Stimulated activated memory B cell treated with anti-CD40 and anti-IgM and Interleukin-4, amounts not matched to agents 10 μg/mL and 1 μg/mL and 100 μg/mL, for 72 hours (primary cell): ENCODE results near the gene ETFA.

ENCODE experiments used
- ATAC-seq: fragments of 150-1000 bp; cut with Tn5 transposase; 2 replicates; pipeline ENCODE4 v1.10.0; 2021
- H3K27ac Mint-ChIP-seq: one replicate; pipeline ENCODE4 v1.8.0; 2022; ENCODE audit warnings: mild to moderate bottlenecking, mixed read lengths
- H3K27me3 Mint-ChIP-seq: one replicate; pipeline ENCODE4 v1.8.0; 2022; ENCODE audit warnings: mixed read lengths
- H3K36me3 Mint-ChIP-seq: one replicate; pipeline ENCODE4 v1.8.0; 2022; ENCODE audit warnings: mixed read lengths
- H3K4me1 Mint-ChIP-seq: one replicate; pipeline ENCODE4 v1.8.0; 2022; ENCODE audit warnings: mixed read lengths
- H3K4me3 Mint-ChIP-seq: one replicate; pipeline ENCODE4 v1.8.0; 2022; ENCODE audit warnings: mild to moderate bottlenecking, moderate library complexity, mixed read lengths
- H3K9me3 Mint-ChIP-seq: one replicate; pipeline ENCODE4 v1.8.0; 2022; ENCODE audit warnings: mixed read lengths

Gene ETFA

DNA sequence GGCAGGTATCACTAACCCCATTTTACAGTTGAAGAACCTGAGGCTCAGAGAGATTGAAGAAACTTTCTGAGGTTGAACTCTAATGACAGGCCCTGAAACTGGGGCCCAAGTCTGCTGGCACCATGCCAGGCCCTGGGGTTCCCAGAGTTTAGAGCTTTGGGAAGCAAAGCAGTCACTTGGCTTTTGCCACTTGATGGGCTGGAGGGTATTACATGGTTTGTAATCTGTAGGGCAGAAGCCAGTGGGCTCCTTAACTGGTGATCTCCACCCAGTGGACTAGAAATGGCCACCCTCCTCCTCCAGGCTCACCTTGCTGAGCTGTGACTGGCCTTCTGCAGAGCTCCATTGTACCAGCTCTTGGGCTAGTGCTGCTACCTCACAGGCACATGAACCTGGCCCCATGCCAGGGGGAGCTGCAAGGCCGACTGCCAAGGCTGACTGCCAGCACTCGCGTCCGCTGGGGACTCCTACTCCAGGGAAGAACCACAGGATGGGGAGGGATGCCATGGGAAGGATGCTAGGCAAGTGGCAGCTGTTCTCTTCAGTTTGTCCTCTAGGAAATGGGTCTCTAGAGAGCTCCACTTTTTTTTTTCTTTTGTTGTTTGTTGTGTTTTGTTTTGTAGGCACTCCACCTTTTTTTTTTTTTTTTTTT lies 104.8 kb downstream of the ETFA start:
- no peaks in the 10 kb centered on the region for H3K9me3 Mint-ChIP-seq
- H3K36me3 Mint-ChIP-seq: peaks cover 11% of the 10 kb centered on the region
- no peaks in the 10 kb centered on the region for H3K27me3 Mint-ChIP-seq
- no peak for ATAC-seq
- no peak overlapping the region for H3K4me3 Mint-ChIP-seq
- H3K4me1 Mint-ChIP-seq: no peaks in the 10 kb centered on the region
- H3K27ac Mint-ChIP-seq: no peak overlapping the region

DNA sequence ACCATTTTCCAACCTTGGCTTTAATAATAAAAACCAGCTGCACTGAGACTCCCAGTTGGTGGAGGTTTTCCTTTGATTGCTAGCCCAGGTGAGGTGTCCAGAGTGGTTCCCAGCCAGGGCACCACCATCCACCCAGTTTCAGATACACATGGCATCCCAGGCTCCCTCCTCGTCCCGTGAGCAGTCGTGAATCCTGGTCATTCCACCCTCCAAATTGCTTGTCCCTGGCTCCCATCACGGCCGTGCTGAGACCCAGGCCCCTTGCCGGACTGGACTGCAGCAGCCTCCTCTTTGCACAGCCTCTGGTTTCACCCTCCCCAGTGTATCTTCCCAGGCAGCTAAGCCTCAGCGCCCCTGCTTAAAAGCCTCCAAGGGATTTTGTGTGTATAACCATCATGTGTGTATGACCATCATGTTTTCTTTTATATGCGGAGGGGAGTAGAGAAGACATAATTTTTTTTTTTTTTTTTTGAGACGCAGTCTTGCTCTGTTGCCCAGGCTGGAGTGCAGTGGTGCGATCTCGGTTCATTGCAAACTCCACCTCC lies 106.3 kb downstream of the ETFA start:
- Mint-ChIP-seq H3K27ac (no peak overlapping the region), H3K9me3 (no peaks in the 10 kb centered on the region), H3K36me3 (peaks cover 11% of the 10 kb centered on the region), H3K4me3 (no peak overlapping the region), H3K27me3 (no peaks in the 10 kb centered on the region), H3K4me1 (no peaks in the 10 kb centered on the region)
- no peak for ATAC-seq

DNA sequence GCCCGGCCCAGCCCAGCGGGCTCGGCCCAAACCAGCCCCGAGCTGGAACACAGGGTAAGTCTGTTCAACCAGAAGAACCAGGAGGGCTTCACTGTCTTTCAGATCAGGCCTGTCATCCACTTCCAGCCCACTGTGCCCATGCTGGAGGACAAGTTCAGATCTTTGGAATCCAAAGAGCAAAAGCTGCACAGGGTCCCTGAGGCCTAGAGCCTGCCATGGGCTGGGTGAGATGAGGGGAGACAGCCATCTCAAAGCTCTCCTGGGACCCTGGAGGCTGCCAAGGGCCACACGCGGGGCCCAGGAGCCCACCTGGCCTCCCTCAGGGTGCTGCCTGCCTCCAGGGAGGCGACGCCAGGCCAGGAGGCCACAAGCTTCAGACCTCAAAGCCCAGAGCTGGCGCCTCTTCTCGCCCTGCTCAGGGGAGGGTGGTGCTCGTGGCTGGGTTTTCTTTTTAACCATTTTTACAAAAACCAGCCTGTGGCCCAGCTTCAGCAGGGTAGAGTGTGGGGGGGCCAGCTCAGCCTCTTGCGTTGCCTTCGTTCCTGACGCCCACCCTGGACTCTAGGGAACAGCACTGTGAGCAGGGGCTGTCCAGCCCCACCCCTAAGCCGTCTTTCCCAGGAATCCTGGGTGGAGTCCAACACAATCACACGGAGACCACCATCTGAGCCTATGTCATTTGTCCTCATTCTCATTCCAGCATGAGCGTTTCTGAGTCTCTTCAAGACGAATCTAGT lies 107.0 kb downstream of the ETFA start:
- no peak overlapping the region for H3K27ac Mint-ChIP-seq
- no peak for ATAC-seq
- H3K36me3 Mint-ChIP-seq: peaks cover 11% of the 10 kb centered on the region
- H3K27me3 Mint-ChIP-seq: no peaks in the 10 kb centered on the region
- no peaks in the 10 kb centered on the region for H3K9me3 Mint-ChIP-seq
- H3K4me3 Mint-ChIP-seq: no peak overlapping the region
- no peaks in the 10 kb centered on the region for H3K4me1 Mint-ChIP-seq

DNA sequence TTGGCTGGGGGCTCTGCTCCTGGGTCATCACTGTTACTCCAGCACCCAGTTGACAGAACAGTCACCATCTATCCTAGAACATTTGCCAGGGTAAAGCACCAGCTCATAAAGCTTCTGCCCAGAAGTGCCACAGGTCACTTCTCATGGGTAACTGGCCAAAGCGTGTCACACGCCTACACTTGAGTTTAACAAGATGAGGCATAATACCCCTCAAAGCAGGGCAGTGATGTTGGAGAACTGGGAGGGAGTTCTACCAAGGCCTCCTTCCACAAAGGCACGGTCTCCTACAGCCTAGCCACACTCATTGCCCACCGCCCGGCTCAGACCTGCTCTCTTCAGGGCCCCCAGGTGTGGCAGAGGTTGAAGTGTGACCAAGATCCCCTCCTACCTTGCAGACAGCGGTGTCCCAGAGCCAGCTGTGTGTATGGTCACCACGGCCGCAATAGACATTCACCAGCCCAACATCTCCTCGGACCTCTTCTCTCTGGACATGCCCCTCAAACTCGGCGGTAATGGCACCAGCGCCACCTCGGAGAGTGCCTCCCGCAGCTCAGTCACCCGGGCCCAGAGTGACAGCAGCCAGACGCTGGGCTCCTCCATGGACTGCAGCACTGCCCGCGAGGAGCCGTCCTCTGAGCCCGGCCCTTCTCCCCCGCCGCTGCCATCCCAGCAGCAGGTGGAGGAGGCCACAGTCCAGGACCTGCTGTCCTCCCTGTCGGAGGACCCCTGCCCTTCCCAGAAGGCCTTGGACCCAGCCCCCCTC lies 107.7 kb downstream of the ETFA start:
- Mint-ChIP-seq H3K4me1 (no peaks in the 10 kb centered on the region), H3K27ac (no peak overlapping the region), H3K27me3 (no peaks in the 10 kb centered on the region), H3K9me3 (no peaks in the 10 kb centered on the region), H3K4me3 (no peak overlapping the region), H3K36me3 (peaks cover 11% of the 10 kb centered on the region)
- ATAC-seq: no peak

DNA sequence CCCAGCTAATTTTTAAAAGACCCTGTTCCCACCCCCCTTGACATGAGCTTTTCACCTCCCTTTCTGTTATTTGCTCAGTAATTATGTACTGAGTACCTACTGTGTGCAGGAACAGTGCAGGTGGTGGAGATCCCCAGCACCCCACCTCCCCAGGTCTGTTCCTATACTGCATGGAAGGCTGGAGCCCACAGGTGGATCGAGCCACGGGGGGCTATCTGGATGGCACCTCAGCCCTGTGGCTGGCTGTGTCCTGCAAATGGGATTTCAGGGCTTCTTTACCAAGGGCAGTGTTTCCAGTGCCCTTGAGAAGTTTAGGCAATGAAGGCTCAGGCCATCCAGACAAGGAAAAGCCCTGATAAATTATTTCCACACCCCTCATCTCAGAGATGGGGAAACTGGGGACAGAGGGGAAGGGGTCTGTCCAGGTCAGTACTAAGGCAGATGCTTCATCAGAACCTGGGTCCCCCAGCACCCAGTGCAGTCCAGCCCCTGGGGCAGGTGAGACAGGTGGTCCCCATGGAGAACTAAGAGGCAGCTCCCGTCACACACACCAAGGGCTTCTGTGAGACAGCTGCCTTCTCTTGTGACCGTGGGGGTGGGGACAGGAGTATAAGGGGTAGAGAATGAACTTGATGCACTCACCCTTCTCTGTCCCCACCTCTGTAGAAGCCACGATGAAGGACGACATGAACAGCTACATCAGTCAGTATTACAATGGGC lies 109.6 kb downstream of the ETFA start:
- Mint-ChIP-seq H3K4me1 (peaks cover 12% of the 10 kb centered on the region), H3K27me3 (no peaks in the 10 kb centered on the region), H3K36me3 (no peaks in the 10 kb centered on the region), H3K4me3 (no peak overlapping the region), H3K9me3 (no peaks in the 10 kb centered on the region), H3K27ac (no peak overlapping the region)
- no peak for ATAC-seq

DNA sequence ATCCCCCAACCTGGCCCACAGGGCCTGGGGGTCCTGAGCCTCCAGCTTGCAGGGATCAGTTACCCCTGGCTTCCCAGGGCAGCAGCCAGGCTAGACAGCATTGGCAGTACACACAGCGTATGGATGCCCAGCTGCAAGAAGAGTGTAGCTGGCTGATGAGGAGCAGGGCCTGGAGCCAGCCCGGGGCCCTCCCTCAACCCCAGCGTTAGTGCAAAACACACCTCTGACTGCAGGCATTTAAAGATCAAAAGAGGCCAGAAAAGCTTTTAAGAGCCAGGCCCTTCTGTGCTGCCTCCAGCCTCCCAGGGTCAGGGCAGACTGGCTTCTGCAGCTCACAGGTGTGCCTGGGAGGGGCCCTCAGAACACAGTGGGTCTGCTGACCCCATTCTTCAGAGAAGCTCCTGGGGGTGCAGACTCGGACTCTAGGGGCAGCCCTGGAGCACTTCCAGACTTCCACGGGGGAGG lies 110.6 kb downstream of the ETFA start:
- Mint-ChIP-seq H3K9me3 (no peaks in the 10 kb centered on the region), H3K4me1 (peaks cover 12% of the 10 kb centered on the region), H3K27ac (no peak overlapping the region), H3K4me3 (no peak overlapping the region), H3K27me3 (no peaks in the 10 kb centered on the region), H3K36me3 (no peaks in the 10 kb centered on the region)
- ATAC-seq: no peak

DNA sequence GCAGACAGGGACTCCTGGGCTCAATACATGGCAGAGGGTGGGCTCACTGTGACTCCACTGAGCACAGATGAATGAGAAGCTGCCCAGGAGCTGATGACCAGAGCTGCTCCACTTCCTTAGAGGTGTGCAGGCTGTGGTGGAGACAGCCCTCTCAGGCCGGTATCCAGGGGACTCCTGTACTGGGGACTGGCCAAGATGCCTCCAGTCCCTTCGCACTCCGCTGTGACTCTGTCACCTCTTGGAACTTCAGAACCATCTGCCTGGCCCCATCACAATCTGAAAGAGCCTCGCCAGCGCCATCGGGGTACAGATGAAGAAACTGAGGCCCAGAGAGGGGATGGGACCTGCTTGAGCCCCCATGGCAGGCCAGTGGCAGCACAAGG lies 111.2 kb downstream of the ETFA start:
- H3K27me3 Mint-ChIP-seq: no peaks in the 10 kb centered on the region
- H3K36me3 Mint-ChIP-seq: no peaks in the 10 kb centered on the region
- H3K4me3 Mint-ChIP-seq: no peak overlapping the region
- no peak for ATAC-seq
- no peak overlapping the region for H3K27ac Mint-ChIP-seq
- H3K9me3 Mint-ChIP-seq: no peaks in the 10 kb centered on the region
- peaks cover 12% of the 10 kb centered on the region for H3K4me1 Mint-ChIP-seq

DNA sequence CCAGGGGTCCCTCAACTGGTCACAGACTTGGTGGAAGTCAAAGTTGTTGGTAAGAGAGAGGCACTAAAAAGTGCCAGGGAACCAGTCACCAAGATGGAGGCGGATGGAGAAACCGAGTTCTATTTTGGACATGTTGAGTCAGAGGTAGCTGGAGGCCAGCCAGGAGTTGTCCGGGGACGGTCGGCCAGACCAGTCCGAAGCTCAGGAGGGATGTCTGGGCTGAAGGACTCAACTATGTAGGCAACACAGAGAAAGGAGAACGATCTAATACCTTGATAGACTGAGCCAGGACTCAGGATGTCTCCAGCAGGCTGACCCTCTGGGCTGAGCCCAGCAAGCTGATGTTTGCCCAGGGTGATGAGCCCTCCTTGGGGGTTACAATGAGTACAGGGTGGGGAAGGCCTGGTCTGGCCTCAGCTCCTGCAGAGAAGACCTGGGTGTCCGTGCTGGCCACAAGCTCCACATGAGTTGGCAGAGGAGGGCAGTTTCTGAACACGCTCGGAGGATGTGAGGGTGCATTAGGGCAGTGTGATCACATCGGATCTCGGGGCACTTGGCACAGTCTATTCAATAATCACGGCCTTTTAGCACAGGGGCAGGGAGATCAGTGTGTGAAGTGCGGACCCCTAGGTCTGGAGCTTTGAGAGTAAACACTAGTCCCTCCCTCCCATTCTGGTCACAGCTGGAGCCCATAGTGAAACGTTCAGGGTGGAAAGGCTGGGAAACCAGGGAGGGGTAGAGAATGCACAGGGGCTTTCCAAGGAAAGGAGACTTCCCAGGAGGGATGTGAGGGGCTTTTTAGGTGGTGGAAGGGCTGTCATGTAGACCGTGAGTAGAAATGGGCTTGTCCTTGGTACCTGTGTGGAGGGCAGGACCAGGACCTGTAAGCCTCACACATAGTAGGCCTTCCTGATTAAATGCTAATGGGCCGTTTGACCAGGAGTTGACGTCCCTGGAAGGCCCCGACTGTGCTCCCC lies 111.9 kb downstream of the ETFA start:
- Mint-ChIP-seq H3K4me1 (peaks cover 12% of the 10 kb centered on the region), H3K27me3 (no peaks in the 10 kb centered on the region), H3K4me3 (no peak overlapping the region), H3K27ac (no peak overlapping the region), H3K36me3 (no peaks in the 10 kb centered on the region), H3K9me3 (no peaks in the 10 kb centered on the region)
- no peak for ATAC-seq

DNA sequence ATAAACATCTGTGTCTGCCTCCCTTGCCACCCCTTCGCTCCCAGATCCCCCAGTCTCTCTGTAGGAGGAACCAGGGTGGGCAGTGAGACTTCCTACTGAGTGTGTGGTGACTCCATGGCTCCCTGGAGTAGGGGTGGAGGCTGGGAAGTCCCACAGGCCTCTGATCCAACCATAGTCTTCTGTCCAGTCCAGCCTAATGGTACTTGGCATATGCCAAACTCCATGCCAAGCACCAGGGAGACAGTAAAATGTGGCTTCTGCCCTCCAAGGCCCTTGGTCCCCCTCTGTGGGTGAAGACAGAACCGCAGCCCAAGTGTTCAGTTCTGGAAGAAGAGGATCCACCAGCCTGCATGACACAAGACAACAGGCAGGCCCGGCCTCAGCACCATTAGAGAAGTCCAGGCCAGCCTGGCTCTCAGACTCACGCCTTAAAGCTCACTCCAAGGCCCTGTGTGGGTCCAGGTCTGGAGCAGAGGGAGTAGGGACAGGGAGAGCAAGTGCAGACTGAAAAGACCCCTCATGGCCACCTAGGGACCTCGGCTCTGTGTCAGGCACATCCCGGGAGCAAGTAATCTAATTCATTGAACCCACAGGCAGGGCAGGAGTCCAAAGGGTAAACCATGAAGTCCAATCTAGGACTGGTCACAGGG lies 112.7 kb downstream of the ETFA start:
- H3K36me3 Mint-ChIP-seq: no peaks in the 10 kb centered on the region
- ATAC-seq: no peak
- no peaks in the 10 kb centered on the region for H3K27me3 Mint-ChIP-seq
- no peak overlapping the region for H3K4me3 Mint-ChIP-seq
- no peak overlapping the region for H3K27ac Mint-ChIP-seq
- H3K4me1 Mint-ChIP-seq: peaks cover 12% of the 10 kb centered on the region
- no peaks in the 10 kb centered on the region for H3K9me3 Mint-ChIP-seq

DNA sequence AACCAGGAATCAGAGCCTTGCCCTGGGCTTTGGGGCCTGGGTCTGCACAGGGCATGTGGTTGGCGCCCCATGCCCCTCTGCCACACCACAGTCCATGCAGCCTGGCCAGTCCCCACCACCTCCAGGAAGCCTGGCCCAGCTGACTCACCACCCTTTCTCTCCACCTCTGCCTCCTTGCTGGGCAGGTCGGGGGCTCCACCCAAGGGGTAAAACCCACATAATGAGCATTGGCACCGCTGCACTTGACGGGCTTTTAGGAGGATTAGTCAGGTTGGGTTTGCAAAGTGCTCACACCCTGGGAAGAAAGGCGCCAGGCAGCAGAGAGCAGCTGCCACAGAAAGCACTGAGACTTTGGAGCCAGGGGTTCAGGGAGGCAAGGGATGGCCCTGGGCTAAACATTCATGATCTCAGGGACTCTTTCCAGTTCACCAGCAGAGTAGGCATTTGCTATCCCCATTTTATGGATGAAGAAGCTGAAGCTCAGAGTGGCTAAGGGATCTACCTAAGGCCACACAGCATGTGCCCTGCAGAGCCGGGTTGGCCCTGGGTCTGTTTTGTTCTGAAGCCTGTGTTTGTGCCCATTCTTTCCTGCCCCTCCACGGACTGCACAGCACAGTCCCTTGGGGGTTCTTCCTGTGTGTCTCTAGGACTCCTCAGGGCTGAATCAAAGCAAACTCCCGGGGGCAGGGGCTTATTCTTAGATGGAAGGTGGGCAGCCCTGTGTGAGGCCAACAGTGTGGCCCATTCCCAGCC lies 113.4 kb downstream of the ETFA start:
- no peaks in the 10 kb centered on the region for H3K27me3 Mint-ChIP-seq
- ATAC-seq: no peak
- no peaks in the 10 kb centered on the region for H3K9me3 Mint-ChIP-seq
- H3K36me3 Mint-ChIP-seq: no peaks in the 10 kb centered on the region
- H3K4me1 Mint-ChIP-seq: peaks cover 12% of the 10 kb centered on the region
- no peak overlapping the region for H3K27ac Mint-ChIP-seq
- no peak overlapping the region for H3K4me3 Mint-ChIP-seq

DNA sequence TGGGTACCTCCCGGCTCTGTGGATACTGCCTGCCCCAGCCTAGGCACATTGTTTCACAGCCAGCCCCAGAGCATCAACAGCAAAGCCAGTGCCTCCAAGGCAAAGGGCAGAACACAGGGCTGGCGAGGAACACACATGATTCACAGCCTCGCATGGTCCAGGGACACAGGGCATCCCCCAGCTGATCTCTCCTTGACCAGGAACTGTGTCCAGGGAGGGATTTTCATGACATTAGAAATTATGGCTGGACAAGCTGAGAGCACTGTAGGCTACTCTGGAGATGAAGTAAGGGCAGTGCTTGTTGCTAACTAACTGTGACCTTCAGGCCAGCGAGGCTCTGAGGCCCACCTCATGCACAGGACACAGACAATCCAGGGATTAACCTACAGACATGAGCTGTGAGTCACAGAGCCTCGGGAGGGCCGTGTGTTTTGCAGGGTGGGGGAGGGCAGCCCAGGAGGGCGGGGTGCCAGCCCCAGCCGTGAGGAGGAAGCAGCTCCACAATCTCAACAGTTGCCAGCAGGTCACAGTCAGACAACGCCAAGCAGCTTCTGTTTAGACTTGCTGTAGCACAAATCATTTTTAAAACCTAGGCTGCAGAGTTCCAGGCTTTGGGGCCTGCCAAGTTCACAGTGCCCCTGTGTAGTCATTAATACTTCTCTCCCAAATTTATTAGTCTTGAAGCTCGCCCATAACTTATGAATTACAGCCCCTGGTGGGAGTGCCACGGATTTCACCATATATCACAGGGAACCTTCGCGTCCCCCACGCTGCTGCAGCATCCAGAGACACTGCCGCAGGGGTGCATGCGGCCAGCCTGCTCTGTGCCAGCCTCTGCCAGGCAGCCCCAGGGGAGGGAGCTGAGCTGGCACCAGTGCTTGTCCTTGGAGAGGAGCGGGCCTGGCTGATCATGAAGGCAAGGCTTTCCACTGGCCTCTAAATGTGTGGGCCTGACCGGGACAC lies 114.7 kb downstream of the ETFA start:
- Mint-ChIP-seq H3K27ac (no peak overlapping the region), H3K4me3 (no peak overlapping the region), H3K36me3 (no peaks in the 10 kb centered on the region), H3K27me3 (peaks cover 1% of the 10 kb centered on the region), H3K4me1 (peaks cover 12% of the 10 kb centered on the region), H3K9me3 (no peaks in the 10 kb centered on the region)
- ATAC-seq: no peak

DNA sequence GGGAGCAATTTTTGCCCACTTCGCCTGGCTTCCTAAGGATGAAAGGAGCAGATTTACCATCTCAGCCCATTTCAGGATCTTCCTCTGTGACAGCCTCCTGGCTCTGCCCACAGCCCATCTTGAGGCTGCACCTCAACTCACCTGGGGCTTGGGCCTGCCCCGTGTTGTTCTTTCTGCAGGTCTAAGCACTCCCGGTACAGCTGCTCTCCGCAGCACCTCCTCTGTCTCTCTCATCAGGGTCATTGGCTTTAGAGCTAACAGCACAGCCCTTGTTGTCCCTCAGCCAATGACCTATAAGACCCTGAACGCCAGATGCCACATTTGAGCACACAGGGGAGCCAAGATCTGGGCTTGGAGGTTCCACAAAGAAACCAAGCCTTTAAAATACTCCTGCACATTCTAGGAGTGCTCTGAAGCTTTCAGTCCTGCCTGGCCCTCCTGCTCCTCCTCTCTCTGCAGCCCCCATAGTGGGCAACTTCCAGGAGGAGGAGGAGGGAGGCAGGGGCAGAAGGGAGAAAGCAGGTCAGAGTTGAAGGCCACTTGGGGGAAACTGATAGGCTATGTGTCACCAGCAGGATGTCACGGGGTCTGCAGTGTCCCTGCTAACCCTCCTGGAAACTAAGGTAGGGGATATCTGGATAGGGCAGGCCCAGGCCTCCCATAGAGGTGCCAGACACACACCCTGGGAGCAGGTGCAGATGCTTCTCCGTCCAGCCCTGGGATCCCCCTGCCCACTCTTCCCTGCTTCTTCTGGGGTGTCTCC lies 115.6 kb downstream of the ETFA start:
- H3K4me1 Mint-ChIP-seq: peaks cover 20% of the 10 kb centered on the region
- ATAC-seq: no peak
- H3K27me3 Mint-ChIP-seq: peaks cover 10% of the 10 kb centered on the region
- no peaks in the 10 kb centered on the region for H3K36me3 Mint-ChIP-seq
- H3K9me3 Mint-ChIP-seq: no peaks in the 10 kb centered on the region
- no peak overlapping the region for H3K27ac Mint-ChIP-seq
- no peak overlapping the region for H3K4me3 Mint-ChIP-seq
